ENCODE data around the gene TMEM51.
A peak's percentile ranks its signal among the peaks of the same experiment; 100 is the strongest.

The TMEM51 gene, protein sequence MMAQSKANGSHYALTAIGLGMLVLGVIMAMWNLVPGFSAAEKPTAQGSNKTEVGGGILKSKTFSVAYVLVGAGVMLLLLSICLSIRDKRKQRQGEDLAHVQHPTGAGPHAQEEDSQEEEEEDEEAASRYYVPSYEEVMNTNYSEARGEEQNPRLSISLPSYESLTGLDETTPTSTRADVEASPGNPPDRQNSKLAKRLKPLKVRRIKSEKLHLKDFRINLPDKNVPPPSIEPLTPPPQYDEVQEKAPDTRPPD

GRCh38 chr1:15153184-15153841 is at the start of gene TMEM51:
Gene TMEM51, plus strand, starts transcription at chr1:15153747. Its CDS starts 61,341 bp downstream, at chr1:15215088.
- peak; percentile 58 for DNase-seq (ENCODE audit: low read depth)

DNA sequence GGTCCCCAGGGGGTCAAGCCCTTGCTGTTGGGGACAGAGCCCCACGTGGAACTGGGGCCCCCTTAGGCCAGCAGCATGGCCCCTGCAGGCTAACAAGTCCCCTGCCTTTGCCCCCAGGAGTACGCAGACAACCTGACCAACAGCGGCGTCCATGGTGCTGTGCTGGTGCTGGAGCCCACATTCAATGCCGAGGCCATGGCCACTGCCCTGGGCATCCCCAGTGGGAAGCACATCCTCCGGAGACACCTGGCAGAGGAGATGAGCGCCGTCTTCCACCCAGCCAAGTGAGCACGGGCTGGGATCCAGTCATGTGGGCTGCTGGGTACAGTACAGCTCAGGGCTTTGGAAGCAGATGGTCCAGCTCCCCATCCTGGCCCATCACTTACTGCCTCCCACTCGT is 49.6 kb upstream of the TMEM51 start:
- DNase-seq (ENCODE audit: low read depth), result no peak

DNA sequence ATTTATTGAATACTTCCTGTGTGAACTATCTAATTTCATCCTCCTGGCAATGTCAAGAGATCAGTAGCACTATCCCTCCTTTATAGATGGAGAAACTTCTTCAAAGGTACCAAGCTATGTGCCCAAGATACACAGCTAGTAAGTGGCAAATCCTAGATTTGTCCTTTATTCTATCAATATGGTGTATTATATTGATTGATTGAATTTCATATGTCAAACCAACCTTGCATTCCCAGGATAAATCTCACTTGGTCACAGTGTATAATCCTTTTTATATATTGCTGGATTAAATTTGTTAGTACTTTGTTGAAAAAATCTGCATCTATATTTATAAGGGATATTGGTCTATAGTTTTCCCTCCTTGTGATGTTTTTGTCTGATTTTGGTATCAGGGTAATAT is 48.8 kb upstream of the TMEM51 start:
- no peak for DNase-seq (ENCODE audit: low read depth)

- peak; percentile 80 for DNase-seq (ENCODE audit: low read depth)
Measured at GRCh38 chr1:15106608-15107007, 46.9 kb upstream of the TMEM51 start.

GRCh38 chr1:15107058-15107687 is 46.4 kb upstream of the TMEM51 start:
- DNase-seq (ENCODE audit: low read depth), result no peak

GRCh38 chr1:15107911-15108310 is 45.6 kb upstream of the TMEM51 start:
- DNase-seq (ENCODE audit: low read depth), result no peak

- DNase-seq (ENCODE audit: low read depth), result no peak
Measured at GRCh38 chr1:15110128-15110866, 43.2 kb upstream of the TMEM51 start.

DNA sequence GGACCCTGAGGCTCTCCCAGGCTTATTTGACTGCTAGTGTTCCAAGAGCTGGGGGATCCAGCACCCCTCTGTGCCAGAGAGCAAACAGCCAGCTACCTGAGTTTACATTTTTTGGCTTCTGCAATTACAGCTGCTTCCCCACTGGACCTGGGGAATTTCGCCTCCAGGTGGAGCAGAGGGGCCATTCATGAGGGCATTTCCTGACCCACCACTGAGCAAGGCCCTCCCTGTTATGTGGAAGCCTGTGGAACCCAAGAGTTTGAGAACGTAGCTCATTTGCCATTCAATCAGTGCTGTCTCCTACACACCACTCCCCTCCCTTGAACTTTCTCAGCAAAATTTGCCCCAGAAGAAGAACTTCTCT is 42.7 kb upstream of the TMEM51 start:
- no peak for DNase-seq (ENCODE audit: low read depth)

DNA sequence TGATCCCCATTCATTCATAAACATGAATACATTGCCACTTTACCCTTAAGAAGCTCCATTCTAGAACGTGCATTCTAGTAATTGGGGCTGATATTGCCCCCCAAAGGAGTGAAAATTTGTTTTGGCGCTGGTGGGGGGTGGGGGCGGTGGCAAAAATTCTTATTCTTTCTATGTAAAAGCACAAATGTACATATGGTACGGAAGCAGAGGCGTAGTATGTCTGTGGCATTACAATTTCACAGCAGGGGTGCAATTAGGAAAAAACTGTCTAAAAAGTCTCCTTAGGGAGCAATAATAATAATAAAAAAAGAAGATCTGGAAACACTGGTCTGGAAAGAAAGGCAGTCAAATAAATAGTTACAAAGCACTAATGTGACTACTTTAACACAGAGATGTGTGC is 40.4 kb upstream of the TMEM51 start:
- DNase-seq (ENCODE audit: low read depth), result no peak

DNA sequence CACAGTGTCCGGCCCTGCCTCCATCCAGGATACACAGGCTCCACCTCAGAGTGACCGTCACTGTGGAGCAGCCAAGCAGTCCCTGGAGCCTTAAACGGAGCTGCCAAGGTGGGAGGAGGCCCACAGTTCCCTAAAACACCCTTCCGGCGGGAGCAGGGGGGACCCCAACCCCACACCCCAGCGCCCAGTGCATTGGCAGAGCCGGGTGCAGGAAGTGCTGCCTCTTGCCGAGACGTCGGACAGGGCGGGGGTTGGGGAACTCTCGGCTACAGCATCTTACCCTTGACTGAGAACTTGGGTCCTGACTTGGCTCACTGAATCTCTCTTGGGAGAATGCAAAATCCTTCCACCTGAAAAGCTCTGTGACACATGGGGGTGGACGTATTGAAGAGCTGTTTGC is 38.7 kb upstream of the TMEM51 start:
- DNase-seq (ENCODE audit: low read depth), result no peak

DNA sequence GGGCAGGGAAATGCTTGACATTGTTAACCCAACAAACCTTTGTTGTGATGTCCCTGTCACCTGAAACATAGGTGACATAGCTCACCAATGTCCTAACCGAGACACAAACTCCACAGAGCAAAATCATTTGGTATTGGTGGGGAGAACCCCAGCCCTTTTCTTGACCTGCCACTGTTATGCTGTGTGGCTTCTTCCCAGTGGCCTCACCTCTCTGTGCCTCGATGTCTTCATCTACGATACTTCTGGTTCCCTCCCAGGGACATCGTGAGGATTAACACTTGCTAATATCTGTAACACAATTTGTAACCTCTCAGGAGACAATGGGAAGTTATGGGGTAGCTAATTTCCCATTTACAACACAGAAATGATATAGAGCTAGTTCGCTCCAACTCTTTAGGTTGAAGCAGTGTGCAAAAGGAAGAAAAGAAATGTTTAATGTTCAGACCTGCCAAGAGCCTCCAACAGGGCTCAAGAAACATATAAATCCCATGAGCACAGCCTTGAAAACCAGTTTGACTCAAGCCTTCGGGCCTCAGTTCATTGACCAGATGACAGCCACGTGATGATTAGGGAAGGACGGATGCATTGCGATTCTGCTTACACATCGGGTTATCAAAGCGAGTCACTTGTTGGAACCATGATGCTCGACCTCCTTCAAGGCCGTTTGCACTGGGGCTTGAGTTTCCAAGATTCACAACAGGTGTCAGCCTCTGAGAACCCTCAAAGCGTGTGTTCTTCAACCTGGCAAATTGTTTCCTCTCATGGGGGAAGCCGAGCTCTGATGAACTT is 37.8 kb upstream of the TMEM51 start:
- DNase-seq (ENCODE audit: low read depth), result no peak

- no peak for DNase-seq (ENCODE audit: low read depth)
Measured at GRCh38 chr1:15116966-15117365, 36.6 kb upstream of the TMEM51 start.

DNA sequence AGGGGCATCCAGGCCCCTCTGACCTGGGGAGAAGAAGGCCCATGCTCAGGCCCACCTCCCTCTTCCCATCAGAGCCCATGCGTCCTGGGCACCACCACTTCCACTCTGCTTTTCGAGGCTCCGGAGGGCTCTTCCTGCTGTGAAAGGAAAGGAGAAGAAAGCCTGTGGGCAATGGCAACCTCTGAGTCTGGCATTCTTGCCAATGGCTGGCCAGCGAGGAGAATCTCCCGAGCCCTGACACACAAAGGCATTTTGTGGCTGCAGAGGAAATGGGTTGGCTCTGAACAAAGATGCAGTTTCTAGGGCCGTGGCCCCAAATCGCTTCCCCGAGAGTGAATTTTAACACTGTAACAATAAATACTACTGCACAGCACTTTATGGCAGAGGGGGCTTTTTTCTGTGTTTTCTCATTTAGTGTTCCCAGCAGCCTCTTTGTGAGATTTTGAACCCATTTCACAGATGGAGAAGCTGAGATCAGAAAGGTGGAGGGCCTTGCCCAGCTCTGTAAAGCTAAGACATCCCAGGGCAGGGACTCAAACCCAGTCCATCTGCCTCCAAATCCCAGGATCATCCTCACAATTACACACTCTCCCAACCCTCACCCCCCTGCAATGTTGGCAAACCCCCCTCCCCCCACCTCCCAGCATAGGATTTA is 35.7 kb upstream of the TMEM51 start:
- no peak for DNase-seq (ENCODE audit: low read depth)

DNA sequence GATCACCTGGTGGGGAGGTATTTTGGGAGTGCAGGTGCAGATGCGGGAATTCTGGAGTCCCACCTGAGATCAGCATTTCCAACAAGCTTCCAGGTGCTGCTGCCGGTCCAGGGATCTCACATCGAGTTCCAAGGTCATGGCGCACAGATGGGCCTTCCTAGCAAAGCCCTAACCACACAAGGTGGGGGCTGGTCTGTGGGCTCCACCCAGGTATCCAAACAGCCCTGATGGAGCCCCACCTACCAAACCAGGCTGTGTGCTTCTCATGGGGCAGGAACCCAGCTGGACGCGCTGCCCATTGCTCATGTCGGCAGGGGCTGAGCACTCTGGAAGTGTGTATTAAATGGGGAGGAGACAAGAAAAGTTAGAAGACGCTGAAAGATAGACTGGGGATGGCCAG is 35.0 kb upstream of the TMEM51 start:
- DNase-seq (ENCODE audit: low read depth), result no peak

GRCh38 chr1:15120251-15120945 is 33.1 kb upstream of the TMEM51 start:
- no peak for DNase-seq (ENCODE audit: low read depth)

- DNase-seq (ENCODE audit: low read depth), result no peak
Measured at GRCh38 chr1:15122331-15122730, 31.2 kb upstream of the TMEM51 start.

DNA sequence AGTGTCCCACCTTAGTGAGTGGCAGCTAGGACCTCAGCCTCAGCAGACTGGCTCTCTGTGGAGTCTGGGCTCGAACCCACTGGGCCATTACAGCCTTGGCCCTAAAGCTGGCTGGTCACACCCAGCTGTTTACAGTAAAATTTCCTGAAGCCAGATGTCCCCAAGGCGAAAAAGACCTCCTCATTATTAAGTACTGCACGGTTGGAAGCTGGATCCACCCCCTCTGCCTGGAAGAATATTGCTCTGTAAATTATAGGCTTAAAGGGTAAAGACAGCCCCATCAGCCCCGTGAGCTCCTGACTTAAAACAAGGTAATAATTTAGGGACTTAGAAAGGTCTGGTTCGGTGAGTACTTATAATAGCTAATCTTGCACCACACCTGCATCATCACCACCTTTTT is 30.3 kb upstream of the TMEM51 start:
- DNase-seq (ENCODE audit: low read depth), result no peak

DNA sequence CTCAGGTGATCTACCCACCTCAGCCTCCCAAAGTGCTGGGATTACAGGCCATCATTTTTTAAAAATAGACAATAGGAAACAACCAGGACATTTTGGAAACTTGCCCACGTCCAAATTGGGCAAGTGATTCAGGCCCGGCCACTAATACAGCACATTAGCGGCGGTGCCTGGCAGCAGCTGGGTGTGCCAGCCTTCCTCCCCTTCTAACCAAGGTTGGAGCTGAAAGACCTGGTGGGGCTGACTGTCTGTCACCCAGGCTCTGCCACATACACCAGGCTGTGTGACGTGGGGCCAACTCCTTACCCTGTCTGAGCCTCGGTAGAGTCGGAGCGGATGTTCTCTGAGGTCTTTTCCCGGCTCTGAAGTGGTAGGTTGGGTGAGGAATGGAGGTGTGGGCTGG is 29.6 kb upstream of the TMEM51 start:
- DNase-seq (ENCODE audit: low read depth), result no peak

- DNase-seq (ENCODE audit: low read depth), result no peak
Measured at GRCh38 chr1:15124362-15125100, 29.0 kb upstream of the TMEM51 start.

DNA sequence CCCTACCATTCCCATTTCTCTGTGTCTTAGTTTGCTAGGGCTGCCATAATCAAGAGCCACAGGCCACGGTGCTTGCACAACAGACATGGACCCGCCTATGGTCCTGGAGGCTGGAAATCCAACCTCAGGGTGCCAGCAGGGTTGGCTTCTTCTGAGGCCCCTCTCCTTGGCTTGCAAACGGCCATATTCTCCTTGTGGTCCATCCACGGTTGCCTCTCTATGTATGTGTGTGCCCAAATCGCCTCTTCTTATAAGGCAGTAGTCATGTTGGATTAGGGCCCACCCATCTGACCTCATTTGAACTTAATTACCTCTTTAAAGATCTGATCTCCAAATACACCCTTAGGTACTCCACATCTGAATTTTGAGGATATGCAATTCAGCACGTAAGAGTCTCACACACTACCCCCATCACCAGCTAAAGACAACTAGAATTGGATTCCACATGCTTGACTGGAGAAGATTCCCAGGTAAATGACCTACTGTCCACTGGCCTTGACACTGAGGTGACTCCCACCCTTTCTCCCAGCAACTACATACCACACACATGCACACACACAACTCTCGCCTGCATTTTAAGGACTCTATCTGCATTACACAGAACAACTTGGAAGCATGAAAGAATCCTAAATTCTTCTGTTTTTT is 28.3 kb upstream of the TMEM51 start:
- no peak for DNase-seq (ENCODE audit: low read depth)
